ENCODE measurements around the gene PDE6D. TPM values are rescaled to one million over a fixed set of nuclear protein-coding genes. Genes with fewer than 3 reads are reported as not detected.
"Not testable (repeated sequence)": the region's sequence is repeated elsewhere in the genome, so short reads cannot be mapped to it uniquely, and the experiment has no call there.

Gene PDE6D
- total and polyA plus RNA-seq, 2 of the 13 experiments (the other 11 are each of a cell fraction or from before 2014, with no cell fraction given): 14.1 to 23.2 TPM

- peak; percentile 66 for TF ChIP-seq ZNF770 (CRISPR knock-in tag; IDR thresholded peaks at IDR 0.05)
- no peak for TF ChIP-seq ZNF891 (CRISPR knock-in tag; IDR thresholded peaks at IDR 0.05)
- no peak for TF ChIP-seq ZNF329 (CRISPR knock-in tag; IDR thresholded peaks at IDR 0.05; ENCODE audit: low read depth)
- no peak for TF ChIP-seq ZNF768 (CRISPR knock-in tag; IDR thresholded peaks at IDR 0.05)
Observed at GRCh38 chr2:231751042-231751815, 29.9 kb downstream of the PDE6D start (continued).

DNA sequence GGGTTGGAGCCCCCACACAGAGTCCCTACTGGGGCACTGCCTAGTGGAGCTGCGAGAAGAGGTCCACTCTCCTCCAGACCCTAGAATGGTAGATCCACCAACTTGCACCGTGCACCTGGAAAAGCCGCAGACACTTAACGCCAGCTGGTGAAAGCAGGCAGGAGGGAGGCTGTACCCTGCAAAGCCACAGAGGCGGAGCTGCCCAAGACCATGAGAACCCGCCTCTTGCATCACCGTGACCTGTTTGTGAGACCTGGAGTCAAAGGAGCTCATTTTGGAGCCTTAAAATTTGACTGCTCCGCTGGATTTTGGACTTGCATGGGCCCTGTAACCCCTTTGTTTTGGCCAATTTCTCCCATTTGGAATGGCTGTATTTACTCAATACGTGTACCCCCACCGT, 32.1 kb downstream of the PDE6D start:
- H3K27ac ChIP-seq (ENCODE audit: extremely low read length, insufficient read depth, low read length); intact Hi-C loops (cut with micrococcal nuclease; ENCODE audit: unreplicated experiment); H3K4me2 ChIP-seq (ENCODE audit: low read depth, low read length); H2AFZ ChIP-seq (ENCODE audit: low read length); H3K36me3 ChIP-seq (replicated peaks in 1 of 2; ENCODE audit: control insufficient read depth in 1 of 2, insufficient read depth in 2 of 2, low read length in 2 of 2); FAIRE-seq; BruUV-seq (replicated peaks); POLR2A ChIA-PET; H3K79me2 ChIP-seq (ENCODE audit: insufficient read depth, low read length); H3K4me3 ChIP-seq (replicated peaks in 1 of 3; ENCODE audit: insufficient read depth in 1 of 3, low read depth in 2 of 3, low read length in 3 of 3); in situ Hi-C loops (cut with HindIII; ENCODE audit: extremely low pct_ligation_motif_present, low pct_unique_long_range_greater_than_20kb); DNase-seq (ENCODE audit: low spot score); H4K20me1 ChIP-seq (ENCODE audit: insufficient read depth, low read length); H3K9me3 ChIP-seq (ENCODE audit: low read length); CTCF ChIA-PET (ENCODE audit: low intra/inter-chr PET ratio, low total read pairs); H3K9ac ChIP-seq (ENCODE audit: insufficient read depth, low read depth, low read length); H3K27me3 ChIP-seq (ENCODE audit: control insufficient read depth in 1 of 2, insufficient read depth in 2 of 2, low read length in 2 of 2): not testable (repeated sequence)
- TF ChIP-seq ZNF687 (CRISPR knock-in tag; IDR thresholded peaks at IDR 0.05): 0 out of 2 replicates have a peak, but pooled peaks have one; percentile 4
- WGBS (ENCODE audit: low lambda C conversion rate): 74% methylated on average over 10 of the region's 10 CpGs
- peak; percentile 28; the same call in 1 of the 3 replicates for ATAC-seq
- H3K4me1 ChIP-seq (ENCODE audit: insufficient read depth, low read length): peaks cover 12% of the 10 kb centered on the region
